ENCODE measurements around the gene CLOCK. TPM values are rescaled to one million over a fixed set of nuclear protein-coding genes. Genes with fewer than 3 reads are reported as not detected.

CLOCK gene
- total RNA-seq, 2 donors from 2014 or later, result 19.5 to 25.4 TPM

GRCh38 chr4:55447831-55448230 is 98.9 kb downstream of the CLOCK start:
- no peaks in the 10 kb centered on the region for H3K4me1 ChIP-seq (replicated peaks)
- no peaks in the 10 kb centered on the region for H3K36me3 ChIP-seq
- TF ChIP-seq CTCF (IDR thresholded peaks at IDR 0.05), result no peak
- no peak for TF ChIP-seq POLR2AphosphoS5 (IDR thresholded peaks at IDR 0.05)
- no peak for TF ChIP-seq POLR2A (IDR thresholded peaks at IDR 0.05)
- no peaks in the 10 kb centered on the region for H3K27me3 ChIP-seq (replicated peaks; ENCODE audit: insufficient read depth)
- H3K4me3 ChIP-seq, result no peak overlapping the region
- H3K27ac ChIP-seq, result no peak overlapping the region
- intact Hi-C loops (cut with DNase I), result loop anchor here (10.0 kb wide), 1 partner anchor 103 kb away; the partner anchor contains the start of gene SRD5A3
- WGBS, result 51% methylated on average over 1 of the region's 1 CpG
- H3K9me3 ChIP-seq, result no peaks in the 10 kb centered on the region
- no peak for DNase-seq (ENCODE audit: low spot score)

GRCh38 chr4:55447108-55447708 is 99.5 kb downstream of the CLOCK start:
- Histone ChIP-seq H3K4me3 (no peak overlapping the region), H3K4me1 (replicated peaks) (no peaks in the 10 kb centered on the region), H3K27ac (no peak overlapping the region), H3K9me3 (no peaks in the 10 kb centered on the region), H3K36me3 (no peaks in the 10 kb centered on the region), H3K27me3 (replicated peaks; ENCODE audit: insufficient read depth) (no peaks in the 10 kb centered on the region)
- TF ChIP-seq POLR2AphosphoS5 (IDR thresholded peaks at IDR 0.05) (no peak), POLR2A (IDR thresholded peaks at IDR 0.05) (no peak), CTCF (IDR thresholded peaks at IDR 0.05) (no peak)
- no peak for DNase-seq (ENCODE audit: low spot score)
- intact Hi-C loops (cut with DNase I), result loop anchor here (10.0 kb wide), 1 partner anchor 102 kb away; the partner anchor contains the start of gene SRD5A3
- 90% methylated on average over 9 of the region's 9 CpGs for WGBS

GRCh38 chr4:55446578-55446922 is 100.2 kb downstream of the CLOCK start:
- TF ChIP-seq POLR2A (IDR thresholded peaks at IDR 0.05) (no peak), POLR2AphosphoS5 (IDR thresholded peaks at IDR 0.05) (no peak), CTCF (IDR thresholded peaks at IDR 0.05) (no peak)
- no peak overlapping the region for H3K27ac ChIP-seq
- no peaks in the 10 kb centered on the region for H3K4me1 ChIP-seq (replicated peaks)
- H3K4me3 ChIP-seq, result no peak overlapping the region
- intact Hi-C loops (cut with DNase I), result loop anchor here (10.0 kb wide), 1 partner anchor 102 kb away; the partner anchor contains the start of gene SRD5A3
- WGBS, result 95% methylated on average over 1 of the region's 1 CpG
- H3K27me3 ChIP-seq (replicated peaks; ENCODE audit: insufficient read depth), result no peaks in the 10 kb centered on the region
- no peak for DNase-seq (ENCODE audit: low spot score)
- H3K36me3 ChIP-seq, result no peaks in the 10 kb centered on the region
- no peaks in the 10 kb centered on the region for H3K9me3 ChIP-seq

- Histone ChIP-seq H3K4me3 (no peak overlapping the region), H3K4me1 (replicated peaks) (no peaks in the 10 kb centered on the region), H3K36me3 (no peaks in the 10 kb centered on the region), H3K9me3 (no peaks in the 10 kb centered on the region), H3K27me3 (replicated peaks; ENCODE audit: insufficient read depth) (no peaks in the 10 kb centered on the region), H3K27ac (no peak overlapping the region)
- WGBS, result 96% methylated on average over 2 of the region's 2 CpGs
- no peak for TF ChIP-seq CTCF (IDR thresholded peaks at IDR 0.05)
- TF ChIP-seq POLR2AphosphoS5 (IDR thresholded peaks at IDR 0.05), result no peak
- TF ChIP-seq POLR2A (IDR thresholded peaks at IDR 0.05), result no peak
- intact Hi-C loops (cut with DNase I), result loop anchor here (10.0 kb wide), 1 partner anchor 101 kb away; the partner anchor contains the start of gene SRD5A3
- DNase-seq (ENCODE audit: low spot score), result no peak
These were observed 100.7 kb downstream of the CLOCK start for GRCh38 chr4:55445921-55446577.

All from prostate gland (tissue), 2 donors.